Panc1 (cell line): Measurements from ENCODE around the gene MPO.

Source experiments
- TCF7L2 ChIP-seq: IDR thresholded peaks from 2 replicates; pipeline ENCODE4 v1.6.1; 2011; ENCODE audit warnings: mild to moderate bottlenecking, low read depth, low read length, inconsistent platforms
- TF ChIP-seq, protein P1 (sequence below): fragments of 450-650 bp; IDR thresholded peaks from 2 replicates; pipeline ENCODE4 v1.5.1; 2017; ENCODE audit warnings: mild to moderate bottlenecking

DNA sequence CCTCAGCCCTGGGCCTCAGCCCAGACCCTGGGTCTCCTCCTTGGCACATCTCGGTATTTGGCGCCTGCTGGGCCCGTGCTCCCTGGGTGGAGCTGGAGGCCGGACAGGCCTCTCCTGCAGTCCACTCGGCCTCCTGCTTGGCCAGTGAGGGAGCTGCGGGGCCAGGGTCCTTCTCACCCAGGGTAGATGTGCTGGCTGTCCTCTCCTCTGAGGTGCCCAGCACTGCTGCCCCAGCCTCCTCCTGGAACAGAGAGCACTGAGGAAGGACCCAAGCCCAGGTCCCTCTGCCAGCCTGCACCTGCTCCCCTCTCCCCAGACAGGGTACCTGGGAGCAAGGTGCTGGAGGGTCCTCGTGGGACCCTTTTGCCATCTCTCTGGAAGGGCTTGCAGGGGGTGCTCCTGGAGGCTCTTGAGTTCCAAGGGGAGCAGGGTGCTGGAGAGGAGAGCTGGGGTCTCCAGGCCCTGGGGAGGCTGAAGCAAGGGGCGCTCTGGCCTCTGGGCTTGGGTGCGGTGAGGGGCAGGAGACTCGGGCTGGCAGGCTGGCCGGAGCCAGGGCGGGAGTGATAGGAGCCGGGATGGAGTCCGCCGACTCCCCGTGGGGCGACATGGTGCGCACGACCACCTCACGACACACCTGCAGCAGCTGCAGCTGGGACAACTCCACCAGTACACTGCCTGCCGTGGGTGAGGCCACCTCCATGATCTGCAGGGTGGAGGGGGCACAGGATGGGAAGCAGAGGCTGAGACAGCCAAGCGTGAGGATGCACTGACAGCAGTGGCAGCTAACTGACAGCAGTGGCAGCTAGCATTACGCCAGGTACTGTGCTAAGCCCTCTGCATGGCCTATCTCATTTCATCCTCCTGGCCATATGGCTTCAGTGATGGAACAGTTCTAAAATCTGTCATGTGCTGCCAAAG is 30.0 kb upstream of the MPO start:
- TF ChIP-seq, protein P1, sequence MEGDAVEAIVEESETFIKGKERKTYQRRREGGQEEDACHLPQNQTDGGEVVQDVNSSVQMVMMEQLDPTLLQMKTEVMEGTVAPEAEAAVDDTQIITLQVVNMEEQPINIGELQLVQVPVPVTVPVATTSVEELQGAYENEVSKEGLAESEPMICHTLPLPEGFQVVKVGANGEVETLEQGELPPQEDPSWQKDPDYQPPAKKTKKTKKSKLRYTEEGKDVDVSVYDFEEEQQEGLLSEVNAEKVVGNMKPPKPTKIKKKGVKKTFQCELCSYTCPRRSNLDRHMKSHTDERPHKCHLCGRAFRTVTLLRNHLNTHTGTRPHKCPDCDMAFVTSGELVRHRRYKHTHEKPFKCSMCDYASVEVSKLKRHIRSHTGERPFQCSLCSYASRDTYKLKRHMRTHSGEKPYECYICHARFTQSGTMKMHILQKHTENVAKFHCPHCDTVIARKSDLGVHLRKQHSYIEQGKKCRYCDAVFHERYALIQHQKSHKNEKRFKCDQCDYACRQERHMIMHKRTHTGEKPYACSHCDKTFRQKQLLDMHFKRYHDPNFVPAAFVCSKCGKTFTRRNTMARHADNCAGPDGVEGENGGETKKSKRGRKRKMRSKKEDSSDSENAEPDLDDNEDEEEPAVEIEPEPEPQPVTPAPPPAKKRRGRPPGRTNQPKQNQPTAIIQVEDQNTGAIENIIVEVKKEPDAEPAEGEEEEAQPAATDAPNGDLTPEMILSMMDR = no peak
- TF ChIP-seq TCF7L2 = no peak
